HG03045 (cell line): Measurements from ENCODE around the gene TEK.

Source experiments
- ATAC-seq: cut with Tn5 transposase; IDR thresholded peaks from one replicate; pipeline ENCODE4 v1.9.1; 2021; ENCODE audit warnings: mild to moderate bottlenecking, moderate library complexity; ENCODE audit not compliant: unreplicated experiment

Gene TEK

GRCh38 chr9:27168951-27169350 is 59.9 kb downstream of the TEK start:
- ATAC-seq: no peak

GRCh38 chr9:27176971-27177370 is 67.9 kb downstream of the TEK start:
- no peak for ATAC-seq

- no peak for ATAC-seq
Measured at GRCh38 chr9:27179245-27179865, 70.3 kb downstream of the TEK start.

- ATAC-seq: no peak
Measured at GRCh38 chr9:27181381-27181780, 72.4 kb downstream of the TEK start.

- ATAC-seq: no peak
Measured at GRCh38 chr9:27182421-27182820, 73.4 kb downstream of the TEK start.

- no peak for ATAC-seq
Measured at GRCh38 chr9:27183131-27183530, 74.1 kb downstream of the TEK start.

GRCh38 chr9:27183701-27184100 is 74.7 kb downstream of the TEK start:
- no peak for ATAC-seq

- ATAC-seq: no peak
Measured at GRCh38 chr9:27184556-27185351, 75.7 kb downstream of the TEK start.

GRCh38 chr9:27188426-27188825 is 79.4 kb downstream of the TEK start:
- no peak for ATAC-seq

GRCh38 chr9:27189426-27189825 is 80.4 kb downstream of the TEK start:
- ATAC-seq: no peak

- ATAC-seq: no peak
Measured at GRCh38 chr9:27192291-27192960, 83.4 kb downstream of the TEK start.

GRCh38 chr9:27193886-27194285 is 84.9 kb downstream of the TEK start:
- ATAC-seq: no peak

GRCh38 chr9:27194401-27195091 is 85.5 kb downstream of the TEK start:
- ATAC-seq: no peak

GRCh38 chr9:27195191-27195590 is 86.2 kb downstream of the TEK start:
- no peak for ATAC-seq

- ATAC-seq: no peak
Measured at GRCh38 chr9:27196383-27196782, 87.4 kb downstream of the TEK start.

GRCh38 chr9:27198190-27198589 is 89.2 kb downstream of the TEK start:
- no peak for ATAC-seq

- no peak for ATAC-seq
Measured at GRCh38 chr9:27202056-27202455, 93.0 kb downstream of the TEK start.

- ATAC-seq: no peak
Measured at GRCh38 chr9:27203783-27204182, 94.8 kb downstream of the TEK start.

- no peak for ATAC-seq
Measured at GRCh38 chr9:27204578-27204977, 95.6 kb downstream of the TEK start.

- no peak for ATAC-seq
Measured at GRCh38 chr9:27205198-27205597, 96.2 kb downstream of the TEK start.

- no peak for ATAC-seq
Measured at GRCh38 chr9:27206041-27206440, 97.0 kb downstream of the TEK start.
